SK-N-SH treated with all-trans-retinoic acid at 6 μM for 48 hours (cell line): ENCODE results near the gene INPP5J.
A peak's percentile ranks its signal among the peaks of the same experiment; 100 is the strongest.

ENCODE experiments used
- ATAC-seq: fragments of 200-7000 bp; cut with Tn5 transposase; 3 replicates; pipeline ENCODE4 v1.9.1; 2020; ENCODE audit warnings: mild to moderate bottlenecking, moderate library complexity
- ARNTL ChIP-seq: fragments of 450-650 bp; formaldehyde crosslinking; IDR thresholded peaks from 2 replicates; pipeline ENCODE4 v1.5.0; 2020; ENCODE audit warnings: low read depth, mild to moderate bottlenecking, moderate library complexity, borderline replicate concordance
- BACH2 ChIP-seq: fragments of 250-450 bp; sonication (Bioruptor Pico); IDR thresholded peaks from 2 replicates; pipeline ENCODE4 v1.9.0; 2021; ENCODE audit warnings: mild to moderate bottlenecking, borderline replicate concordance
- CSDC2 ChIP-seq: fragments of 250-450 bp; sonication (Bioruptor Pico); IDR thresholded peaks from 2 replicates; pipeline ENCODE4 v1.5.0; 2020; ENCODE audit warnings: mild to moderate bottlenecking, moderate library complexity
- ESRRG ChIP-seq: fragments of 250-450 bp; sonication (Bioruptor Pico); IDR thresholded peaks from 2 replicates; pipeline ENCODE4 v1.6.1; 2021; ENCODE audit warnings: mild to moderate bottlenecking
- GLIS3 ChIP-seq: fragments of 250-450 bp; sonication (Bioruptor Pico); IDR thresholded peaks from 2 replicates; pipeline ENCODE4 v1.5.0; 2020; ENCODE audit warnings: mild to moderate bottlenecking, moderate library complexity
- ISL1 ChIP-seq: fragments of 250-450 bp; sonication (Bioruptor Pico); IDR thresholded peaks from 2 replicates; pipeline ENCODE4 v2.1.2; 2022; ENCODE audit warnings: mild to moderate bottlenecking, moderate library complexity
- OSR1 ChIP-seq: fragments of 250-450 bp; sonication (Bioruptor Pico); IDR thresholded peaks from 2 replicates; pipeline ENCODE4 v1.8.0; 2022; ENCODE audit warnings: moderate library complexity, mild to moderate bottlenecking, inconsistent platforms
- RARB ChIP-seq: fragments of 250-450 bp; sonication (Bioruptor Pico); IDR thresholded peaks from 2 replicates; pipeline ENCODE4 v1.8.0; 2021; ENCODE audit warnings: mild to moderate bottlenecking, moderate library complexity
- SNAI2 ChIP-seq: fragments of 250-450 bp; sonication (Bioruptor Pico); IDR thresholded peaks from 2 replicates; pipeline ENCODE4 v1.5.0; 2020; ENCODE audit warnings: mild to moderate bottlenecking, moderate library complexity
- TCF4 ChIP-seq: fragments of 250-450 bp; sonication (Bioruptor Pico); IDR thresholded peaks from 2 replicates; pipeline ENCODE4 v1.8.0; 2021; ENCODE audit warnings: mild to moderate bottlenecking, moderate library complexity, borderline replicate concordance
- TOX ChIP-seq: fragments of 250-450 bp; sonication (Bioruptor Pico); IDR thresholded peaks from 2 replicates; pipeline ENCODE4 v1.8.0; 2021; ENCODE audit warnings: mild to moderate bottlenecking, moderate library complexity, borderline replicate concordance
- ZFP3 ChIP-seq: fragments of 250-450 bp; sonication (Bioruptor Pico); IDR thresholded peaks from 2 replicates; pipeline ENCODE4 v1.5.0; 2020; ENCODE audit warnings: mild to moderate bottlenecking, moderate library complexity
- ZNF565 ChIP-seq: fragments of 450-650 bp; formaldehyde crosslinking; conservative IDR thresholded peaks from 2 replicates; pipeline ENCODE4 v1.5.0; 2020; ENCODE audit warnings: low read depth, mild to moderate bottlenecking, moderate library complexity
- ZNF70 ChIP-seq: fragments of 450-650 bp; formaldehyde crosslinking; IDR thresholded peaks from 2 replicates; pipeline ENCODE4 v1.5.0; 2020; ENCODE audit warnings: mild to moderate bottlenecking, moderate library complexity
- ZNF8 ChIP-seq: fragments of 450-650 bp; formaldehyde crosslinking; IDR thresholded peaks from 2 replicates; pipeline ENCODE4 v1.5.0; 2020; ENCODE audit warnings: mild to moderate bottlenecking, moderate library complexity
- TF ChIP-seq, protein P1 (sequence below): fragments of 250-450 bp; sonication (Bioruptor Pico); IDR thresholded peaks from 2 replicates; pipeline ENCODE4 v1.5.1; 2020; ENCODE audit warnings: low read depth, mild to moderate bottlenecking, moderate library complexity
- TF ChIP-seq, protein P2 (sequence below): fragments of 250-450 bp; sonication (Bioruptor Pico); IDR thresholded peaks from 2 replicates; pipeline ENCODE4 v1.5.0; 2020; ENCODE audit warnings: mild to moderate bottlenecking, moderate library complexity
- TF ChIP-seq, protein P3 (sequence below): fragments of 250-450 bp; sonication (Bioruptor Pico); IDR thresholded peaks from 2 replicates; pipeline ENCODE4 v1.8.0; 2021; ENCODE audit warnings: low read depth, mild to moderate bottlenecking, moderate library complexity, borderline replicate concordance
- TF ChIP-seq, protein P4 (sequence below): fragments of 250-450 bp; sonication (Bioruptor Pico); IDR thresholded peaks from 2 replicates; pipeline ENCODE4 v1.5.1; 2021; ENCODE audit warnings: mild to moderate bottlenecking, moderate library complexity

The INPP5J gene

GRCh38 chr22:31106001-31106571 is 16.7 kb upstream of the INPP5J start:
- TF ChIP-seq CSDC2 (CRISPR knock-in tag) (no peak), ZNF70 (no peak), GLIS3 (CRISPR knock-in tag) (no peak), OSR1 (no peak), SNAI2 (CRISPR knock-in tag) (no peak), ZNF8 (CRISPR knock-in tag) (no peak), TOX (CRISPR knock-in tag) (no peak), RARB (no peak)
- TF ChIP-seq, protein P1, sequence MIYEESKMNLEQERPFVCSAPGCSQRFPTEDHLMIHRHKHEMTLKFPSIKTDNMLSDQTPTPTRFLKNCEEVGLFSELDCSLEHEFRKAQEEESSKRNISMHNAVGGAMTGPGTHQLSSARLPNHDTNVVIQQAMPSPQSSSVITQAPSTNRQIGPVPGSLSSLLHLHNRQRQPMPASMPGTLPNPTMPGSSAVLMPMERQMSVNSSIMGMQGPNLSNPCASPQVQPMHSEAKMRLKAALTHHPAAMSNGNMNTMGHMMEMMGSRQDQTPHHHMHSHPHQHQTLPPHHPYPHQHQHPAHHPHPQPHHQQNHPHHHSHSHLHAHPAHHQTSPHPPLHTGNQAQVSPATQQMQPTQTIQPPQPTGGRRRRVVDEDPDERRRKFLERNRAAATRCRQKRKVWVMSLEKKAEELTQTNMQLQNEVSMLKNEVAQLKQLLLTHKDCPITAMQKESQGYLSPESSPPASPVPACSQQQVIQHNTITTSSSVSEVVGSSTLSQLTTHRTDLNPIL (CRISPR knock-in tag): no peak
- TF ChIP-seq, protein P2, sequence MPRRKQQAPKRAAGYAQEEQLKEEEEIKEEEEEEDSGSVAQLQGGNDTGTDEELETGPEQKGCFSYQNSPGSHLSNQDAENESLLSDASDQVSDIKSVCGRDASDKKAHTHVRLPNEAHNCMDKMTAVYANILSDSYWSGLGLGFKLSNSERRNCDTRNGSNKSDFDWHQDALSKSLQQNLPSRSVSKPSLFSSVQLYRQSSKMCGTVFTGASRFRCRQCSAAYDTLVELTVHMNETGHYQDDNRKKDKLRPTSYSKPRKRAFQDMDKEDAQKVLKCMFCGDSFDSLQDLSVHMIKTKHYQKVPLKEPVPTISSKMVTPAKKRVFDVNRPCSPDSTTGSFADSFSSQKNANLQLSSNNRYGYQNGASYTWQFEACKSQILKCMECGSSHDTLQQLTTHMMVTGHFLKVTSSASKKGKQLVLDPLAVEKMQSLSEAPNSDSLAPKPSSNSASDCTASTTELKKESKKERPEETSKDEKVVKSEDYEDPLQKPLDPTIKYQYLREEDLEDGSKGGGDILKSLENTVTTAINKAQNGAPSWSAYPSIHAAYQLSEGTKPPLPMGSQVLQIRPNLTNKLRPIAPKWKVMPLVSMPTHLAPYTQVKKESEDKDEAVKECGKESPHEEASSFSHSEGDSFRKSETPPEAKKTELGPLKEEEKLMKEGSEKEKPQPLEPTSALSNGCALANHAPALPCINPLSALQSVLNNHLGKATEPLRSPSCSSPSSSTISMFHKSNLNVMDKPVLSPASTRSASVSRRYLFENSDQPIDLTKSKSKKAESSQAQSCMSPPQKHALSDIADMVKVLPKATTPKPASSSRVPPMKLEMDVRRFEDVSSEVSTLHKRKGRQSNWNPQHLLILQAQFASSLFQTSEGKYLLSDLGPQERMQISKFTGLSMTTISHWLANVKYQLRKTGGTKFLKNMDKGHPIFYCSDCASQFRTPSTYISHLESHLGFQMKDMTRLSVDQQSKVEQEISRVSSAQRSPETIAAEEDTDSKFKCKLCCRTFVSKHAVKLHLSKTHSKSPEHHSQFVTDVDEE: no peak
- TF ChIP-seq, protein P3, sequence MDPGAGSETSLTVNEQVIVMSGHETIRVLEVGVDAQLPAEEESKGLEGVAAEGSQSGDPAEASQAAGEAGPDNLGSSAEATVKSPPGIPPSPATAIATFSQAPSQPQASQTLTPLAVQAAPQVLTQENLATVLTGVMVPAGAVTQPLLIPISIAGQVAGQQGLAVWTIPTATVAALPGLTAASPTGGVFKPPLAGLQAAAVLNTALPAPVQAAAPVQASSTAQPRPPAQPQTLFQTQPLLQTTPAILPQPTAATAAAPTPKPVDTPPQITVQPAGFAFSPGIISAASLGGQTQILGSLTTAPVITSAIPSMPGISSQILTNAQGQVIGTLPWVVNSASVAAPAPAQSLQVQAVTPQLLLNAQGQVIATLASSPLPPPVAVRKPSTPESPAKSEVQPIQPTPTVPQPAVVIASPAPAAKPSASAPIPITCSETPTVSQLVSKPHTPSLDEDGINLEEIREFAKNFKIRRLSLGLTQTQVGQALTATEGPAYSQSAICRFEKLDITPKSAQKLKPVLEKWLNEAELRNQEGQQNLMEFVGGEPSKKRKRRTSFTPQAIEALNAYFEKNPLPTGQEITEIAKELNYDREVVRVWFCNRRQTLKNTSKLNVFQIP (CRISPR knock-in tag): no peak
- ATAC-seq: no peak

DNA sequence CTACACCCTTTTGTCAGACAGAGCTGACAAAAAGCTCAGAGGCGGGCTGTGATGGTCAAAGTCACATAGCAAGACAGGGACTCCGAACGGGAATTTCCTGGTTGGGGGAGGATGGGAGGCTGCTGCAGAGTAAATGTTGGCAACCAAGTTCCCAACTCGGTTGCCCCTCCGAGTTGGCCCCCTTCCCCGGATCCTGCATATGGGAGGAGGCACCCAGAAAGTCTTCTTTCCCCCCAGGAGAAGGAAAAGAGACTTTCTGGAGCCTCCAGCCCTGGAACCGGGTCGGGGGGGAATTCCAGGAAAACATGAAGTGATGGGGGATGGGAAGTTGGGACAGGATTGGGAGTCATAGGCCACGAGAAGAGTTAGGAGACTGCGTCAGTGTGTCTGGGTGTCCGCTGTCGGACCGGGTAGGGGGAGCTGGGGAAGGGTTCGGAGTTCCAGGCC is 16.0 kb upstream of the INPP5J start:
- TF ChIP-seq ZFP3 (CRISPR knock-in tag) (no peak), ISL1 (CRISPR knock-in tag) (no peak), ZNF565 (CRISPR knock-in tag) (no peak), RARB (no peak), ARNTL (CRISPR knock-in tag) (no peak)
- TF ChIP-seq, protein P2: no peak
- TF ChIP-seq, all 23 proteins: peak for 0
- ATAC-seq: no peak

DNA sequence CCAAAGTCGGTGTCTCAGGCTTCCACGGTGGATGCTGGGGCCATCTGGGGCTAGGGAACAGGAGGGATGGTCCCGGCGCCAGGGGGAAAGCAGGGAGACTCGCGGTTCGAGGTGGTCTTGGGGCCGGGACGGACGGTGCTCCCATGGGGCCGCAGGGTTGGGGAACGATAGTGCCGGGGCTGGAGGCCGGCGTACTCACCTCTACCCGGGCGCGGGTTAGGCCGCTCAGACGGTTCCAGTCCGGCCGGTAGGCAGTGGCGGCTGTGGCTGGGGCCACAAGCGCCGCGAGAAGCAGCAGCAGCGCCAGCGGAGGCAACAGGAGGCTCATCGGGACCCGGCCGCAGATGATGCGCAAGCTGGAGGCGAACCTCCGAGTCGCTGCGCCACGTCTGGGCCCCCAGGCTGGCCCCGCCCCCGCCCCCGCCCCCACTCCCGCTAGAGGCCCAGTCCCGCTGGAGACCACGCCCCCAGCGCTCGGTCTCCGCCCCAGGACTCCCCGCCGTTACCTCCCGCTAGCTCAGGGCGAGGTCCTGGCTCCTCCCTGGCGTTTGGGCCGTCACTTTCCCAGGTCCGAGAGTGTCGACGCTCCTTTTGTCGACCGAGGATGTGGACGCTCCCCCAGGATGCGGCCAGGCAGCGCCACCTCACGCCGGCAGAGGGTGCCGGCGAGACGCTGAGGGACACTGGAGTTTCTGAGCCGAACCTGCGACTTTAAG is 15.4 kb upstream of the INPP5J start, which contains the start of gene SELENOM:
Gene SELENOM (minus strand): TSS at position 391 of the 716 bp plus-strand sequence. CDS start 63 bp downstream, at position 328.
- TF ChIP-seq ZNF70: no peak
- TF ChIP-seq ZNF8 (CRISPR knock-in tag): no peak
- no peak for TF ChIP-seq OSR1
- no peak for TF ChIP-seq BACH2 (CRISPR knock-in tag)
- TF ChIP-seq ZFP3 (CRISPR knock-in tag): no peak
- TF ChIP-seq TCF4 (CRISPR knock-in tag): no peak
- TF ChIP-seq RARB: no peak
- TF ChIP-seq, protein P2: no peak
- no peak for TF ChIP-seq CSDC2 (CRISPR knock-in tag)
- TF ChIP-seq, protein P3 (CRISPR knock-in tag): no peak
- TF ChIP-seq ESRRG: no peak
- TF ChIP-seq, protein P4, sequence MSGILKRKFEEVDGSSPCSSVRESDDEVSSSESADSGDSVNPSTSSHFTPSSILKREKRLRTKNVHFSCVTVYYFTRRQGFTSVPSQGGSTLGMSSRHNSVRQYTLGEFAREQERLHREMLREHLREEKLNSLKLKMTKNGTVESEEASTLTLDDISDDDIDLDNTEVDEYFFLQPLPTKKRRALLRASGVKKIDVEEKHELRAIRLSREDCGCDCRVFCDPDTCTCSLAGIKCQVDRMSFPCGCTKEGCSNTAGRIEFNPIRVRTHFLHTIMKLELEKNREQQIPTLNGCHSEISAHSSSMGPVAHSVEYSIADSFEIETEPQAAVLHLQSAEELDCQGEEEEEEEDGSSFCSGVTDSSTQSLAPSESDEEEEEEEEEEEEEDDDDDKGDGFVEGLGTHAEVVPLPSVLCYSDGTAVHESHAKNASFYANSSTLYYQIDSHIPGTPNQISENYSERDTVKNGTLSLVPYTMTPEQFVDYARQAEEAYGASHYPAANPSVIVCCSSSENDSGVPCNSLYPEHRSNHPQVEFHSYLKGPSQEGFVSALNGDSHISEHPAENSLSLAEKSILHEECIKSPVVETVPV (CRISPR knock-in tag): no peak
- peak; percentile 99 for ATAC-seq
